GM12872 (cell line): ENCODE measurements around the gene LRP11.

Source experiments
- TF ChIP-seq, protein P1 (sequence below): IDR thresholded peaks from 3 replicates; pipeline ENCODE4 v1.5.1; 2011; ENCODE audit warnings: low read depth, mild to moderate bottlenecking, low read length, moderate library complexity; ENCODE audit not compliant: insufficient read depth

Gene LRP11

DNA sequence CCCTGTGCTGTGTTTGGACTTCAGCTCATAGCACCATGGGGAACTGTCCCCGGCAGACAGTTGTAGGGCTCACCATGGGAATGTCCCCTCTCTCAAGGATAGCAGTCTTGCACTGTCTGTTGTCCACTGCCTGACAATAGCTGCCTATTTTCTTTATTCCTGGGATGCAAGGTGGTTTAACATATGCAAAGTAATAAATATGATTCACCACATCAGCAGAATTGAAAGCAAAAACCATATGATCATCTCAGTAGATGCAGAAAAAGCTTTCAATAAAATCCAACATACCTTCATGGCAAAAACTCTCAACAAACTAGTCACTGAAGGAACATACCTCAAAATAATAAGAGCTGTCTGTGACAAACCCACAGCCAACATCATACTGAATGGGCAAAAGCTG, 13.5 kb upstream of the LRP11 start:
- TF ChIP-seq, protein P1, sequence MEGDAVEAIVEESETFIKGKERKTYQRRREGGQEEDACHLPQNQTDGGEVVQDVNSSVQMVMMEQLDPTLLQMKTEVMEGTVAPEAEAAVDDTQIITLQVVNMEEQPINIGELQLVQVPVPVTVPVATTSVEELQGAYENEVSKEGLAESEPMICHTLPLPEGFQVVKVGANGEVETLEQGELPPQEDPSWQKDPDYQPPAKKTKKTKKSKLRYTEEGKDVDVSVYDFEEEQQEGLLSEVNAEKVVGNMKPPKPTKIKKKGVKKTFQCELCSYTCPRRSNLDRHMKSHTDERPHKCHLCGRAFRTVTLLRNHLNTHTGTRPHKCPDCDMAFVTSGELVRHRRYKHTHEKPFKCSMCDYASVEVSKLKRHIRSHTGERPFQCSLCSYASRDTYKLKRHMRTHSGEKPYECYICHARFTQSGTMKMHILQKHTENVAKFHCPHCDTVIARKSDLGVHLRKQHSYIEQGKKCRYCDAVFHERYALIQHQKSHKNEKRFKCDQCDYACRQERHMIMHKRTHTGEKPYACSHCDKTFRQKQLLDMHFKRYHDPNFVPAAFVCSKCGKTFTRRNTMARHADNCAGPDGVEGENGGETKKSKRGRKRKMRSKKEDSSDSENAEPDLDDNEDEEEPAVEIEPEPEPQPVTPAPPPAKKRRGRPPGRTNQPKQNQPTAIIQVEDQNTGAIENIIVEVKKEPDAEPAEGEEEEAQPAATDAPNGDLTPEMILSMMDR = no peak

DNA sequence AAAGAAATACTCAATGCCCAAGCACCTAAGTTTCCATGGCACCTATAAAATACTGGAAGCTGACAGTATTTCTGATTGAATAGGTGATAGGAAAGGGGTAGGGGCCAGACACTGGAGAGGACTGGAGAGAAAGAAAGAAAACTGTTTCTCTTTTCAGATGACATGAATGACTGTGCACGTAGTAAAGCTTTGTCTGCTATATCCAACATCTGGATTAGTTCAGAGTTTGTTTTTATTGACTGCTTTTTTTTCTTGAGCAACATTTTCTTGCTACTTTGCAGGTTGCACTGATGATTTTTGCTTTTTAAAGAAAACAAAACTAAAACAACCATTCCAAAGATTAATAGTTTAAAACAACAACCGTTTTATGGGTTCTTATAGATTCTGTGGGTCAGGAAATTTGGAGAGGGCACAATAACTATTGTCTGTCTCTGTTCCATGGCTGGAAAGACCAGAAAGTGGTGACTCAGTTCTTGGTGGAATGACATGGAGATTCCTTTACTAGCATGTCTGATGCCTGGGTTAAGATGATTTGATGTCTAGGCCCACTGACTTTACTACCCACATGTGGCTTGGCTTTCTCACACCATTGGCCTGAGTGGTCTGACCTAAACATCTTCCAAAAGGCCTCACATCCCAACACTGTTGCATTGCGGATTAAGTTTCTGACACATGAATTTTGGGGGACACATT, 12.2 kb upstream of the LRP11 start:
- TF ChIP-seq, protein P1 = no peak

DNA sequence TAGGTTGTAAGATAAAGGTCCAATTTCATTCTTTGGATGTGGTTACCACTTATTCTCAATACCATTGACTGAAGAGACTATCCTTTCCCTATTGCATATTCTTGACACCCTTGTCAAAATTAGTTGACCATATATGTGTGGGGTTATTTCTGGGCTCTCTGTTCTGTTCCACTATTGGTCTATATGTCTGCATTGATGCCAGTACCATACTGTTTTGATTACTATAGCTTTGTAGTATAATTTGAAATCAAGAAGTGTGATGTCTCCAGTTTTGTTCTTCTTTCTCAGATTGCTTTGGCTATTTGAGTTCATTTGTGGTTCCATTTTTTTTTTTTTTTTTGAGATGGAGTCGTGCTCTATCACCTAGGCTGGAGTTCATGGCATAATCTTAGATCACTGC, 8.1 kb upstream of the LRP11 start:
- TF ChIP-seq, protein P1 = no peak

DNA sequence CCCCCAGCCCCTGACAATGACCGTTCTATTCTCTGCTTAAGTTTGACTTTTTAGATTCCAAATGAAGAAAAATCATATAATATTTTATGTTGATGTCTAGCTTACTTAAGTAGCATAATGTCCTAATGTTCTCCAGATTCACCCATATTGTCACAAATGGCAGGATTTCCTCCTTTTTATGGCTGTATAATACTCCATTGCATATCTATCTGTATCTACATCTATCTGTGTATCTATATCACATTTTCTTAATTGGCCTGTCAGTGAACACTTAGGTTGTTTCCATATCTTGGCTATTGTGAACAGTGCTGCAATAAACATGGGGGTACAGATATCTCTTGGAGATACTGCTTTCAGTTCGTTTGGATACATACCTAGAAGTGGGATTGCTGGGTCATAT, 7.0 kb upstream of the LRP11 start:
- TF ChIP-seq, protein P1 = no peak

DNA sequence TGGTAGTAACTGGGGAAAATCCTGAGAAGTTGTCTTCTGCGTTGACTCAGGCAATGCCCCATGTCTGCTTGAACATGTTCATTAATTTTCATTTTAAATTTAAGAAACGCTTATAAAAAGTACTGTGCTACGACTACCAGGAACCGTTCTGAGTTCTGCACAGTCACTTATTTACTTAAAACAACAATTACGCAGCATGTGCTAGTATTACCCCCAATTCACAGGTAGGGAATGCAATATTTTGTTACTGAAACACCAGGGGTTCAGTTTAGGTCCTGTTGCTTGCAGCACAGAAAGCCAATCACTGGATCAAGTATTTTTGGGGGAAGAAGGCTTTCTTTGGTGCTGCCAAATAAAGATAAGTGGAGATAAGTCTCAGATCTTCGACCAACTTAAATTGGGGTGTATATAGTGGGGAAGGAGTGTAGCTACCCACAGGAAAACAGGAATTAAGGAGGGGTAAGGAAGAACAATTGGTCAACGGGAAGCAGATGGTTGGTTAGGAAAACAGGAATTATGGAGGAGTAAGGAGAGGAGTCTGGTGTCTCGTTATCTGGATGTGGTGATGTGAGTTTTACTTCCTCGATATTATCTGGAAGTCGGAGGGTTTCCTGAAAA, 5.2 kb upstream of the LRP11 start:
- TF ChIP-seq, protein P1 = no peak

DNA sequence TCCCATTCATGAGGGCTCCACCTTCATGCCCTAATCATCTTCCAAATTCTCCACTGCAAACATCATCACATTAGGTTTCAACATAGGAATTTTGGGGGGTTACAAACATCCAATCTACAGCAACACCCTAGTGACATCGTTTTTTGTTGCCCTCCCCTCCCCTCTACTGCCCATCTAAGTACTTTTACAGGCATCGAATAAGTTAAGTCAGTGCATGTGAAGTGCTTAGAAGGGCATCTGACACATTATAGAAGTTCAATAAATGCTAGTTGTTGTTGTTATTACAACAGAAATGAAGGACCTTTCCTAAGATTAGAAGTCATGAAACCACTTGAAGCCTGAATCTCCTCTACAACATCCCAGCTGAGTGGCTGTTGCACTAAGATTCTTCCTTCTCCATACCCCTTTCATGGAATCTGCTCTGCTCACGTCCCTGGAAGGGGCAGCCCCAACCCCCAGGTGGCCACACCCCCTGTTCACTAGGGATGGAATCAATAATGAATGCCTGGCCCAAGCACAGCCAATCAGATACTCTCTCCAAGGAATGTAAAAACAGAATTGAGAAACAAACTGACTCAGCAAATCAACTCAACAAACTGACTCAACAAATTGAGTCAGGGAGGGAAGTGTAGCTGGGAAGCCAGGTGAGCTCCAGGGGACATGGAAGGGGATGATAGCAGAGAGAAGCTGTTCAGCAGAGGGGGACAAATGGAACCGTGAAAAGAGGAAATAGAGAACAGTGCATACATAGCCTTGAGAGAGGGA, 3.9 kb upstream of the LRP11 start:
- TF ChIP-seq, protein P1 = no peak
